Chondrocyte (in vitro differentiated cells): ENCODE results near the gene FLYWCH1. TPM values are rescaled to one million over a fixed set of nuclear protein-coding genes. Genes with fewer than 3 reads are reported as not detected.

Experiments used
- DNase-seq: peaks from one replicate; pipeline ENCODE4 v3.0.0; 2021; ENCODE audit warnings: mixed read lengths, low spot score
- H3K27ac Mint-ChIP-seq: one replicate; pipeline ENCODE4 v1.8.0; 2021; ENCODE audit warnings: mild to moderate bottlenecking, moderate library complexity, mixed read lengths; ENCODE audit not compliant: unreplicated experiment
- H3K27me3 Mint-ChIP-seq: 2 replicates; pipeline ENCODE4 v1.8.0; 2021; ENCODE audit warnings: low read depth, mixed read lengths
- H3K36me3 Mint-ChIP-seq: 2 replicates; pipeline ENCODE4 v1.8.0; 2021; ENCODE audit warnings: low read depth, mixed read lengths
- H3K4me1 Mint-ChIP-seq: 2 replicates; pipeline ENCODE4 v1.8.0; 2021; ENCODE audit warnings: low read depth, mild to moderate bottlenecking, mixed read lengths
- H3K4me3 Mint-ChIP-seq: one replicate; pipeline ENCODE4 v1.8.0; 2021; ENCODE audit warnings: mild to moderate bottlenecking, moderate library complexity, mixed read lengths; ENCODE audit not compliant: unreplicated experiment
- H3K9me3 Mint-ChIP-seq: 2 replicates; pipeline ENCODE4 v1.8.0; 2021; ENCODE audit warnings: low read depth, mixed read lengths
- CTCF ChIP-seq: fragments of 200-600 bp; sonication (generic); IDR thresholded peaks from 2 replicates; pipeline ENCODE4 v1.5.0; 2021; ENCODE audit warnings: antibody characterized with exemption, mild to moderate bottlenecking, moderate library complexity
- total RNA-seq: library from RNA; stranded (reverse); gene quantifications from 3 replicates; pipeline ENCODE4 v1.2.1, GENCODE V29; 2021

The FLYWCH1 gene
- total RNA-seq, 1 donor from 2014 or later: 47.1 TPM

GRCh38 chr16:2967721-2968161 lies 56.0 kb downstream of the FLYWCH1 start:
- no peaks in the 10 kb centered on the region for H3K36me3 Mint-ChIP-seq
- no peak overlapping the region for H3K27ac Mint-ChIP-seq
- H3K27me3 Mint-ChIP-seq: peaks cover 7% of the 10 kb centered on the region
- H3K4me1 Mint-ChIP-seq: peaks cover 21% of the 10 kb centered on the region
- no peak for DNase-seq
- TF ChIP-seq CTCF: no peak
- no peak overlapping the region for H3K4me3 Mint-ChIP-seq
- H3K9me3 Mint-ChIP-seq: no peaks in the 10 kb centered on the region

- no peak for TF ChIP-seq CTCF
- H3K27ac Mint-ChIP-seq: no peak overlapping the region
- H3K4me3 Mint-ChIP-seq: peak overlapping the region; percentile 66
Measured at GRCh38 chr16:2968368-2968737, 56.6 kb downstream of the FLYWCH1 start.

GRCh38 chr16:2968738-2969544 lies 57.2 kb downstream of the FLYWCH1 start, which contains the start of gene PAQR4:
TSS of gene PAQR4 (plus strand) at chr16:2969348. CDS start at chr16:2969675, 327 bp downstream.
- no peaks in the 10 kb centered on the region for H3K9me3 Mint-ChIP-seq
- H3K27me3 Mint-ChIP-seq: peaks cover 3% of the 10 kb centered on the region

More at GRCh38 chr16:2968368-2968737, 56.6 kb downstream of the FLYWCH1 start:
- no peak for DNase-seq
- H3K36me3 Mint-ChIP-seq: no peaks in the 10 kb centered on the region
- peaks cover 21% of the 10 kb centered on the region for H3K4me1 Mint-ChIP-seq
- H3K9me3 Mint-ChIP-seq: no peaks in the 10 kb centered on the region
- H3K27me3 Mint-ChIP-seq: peaks cover 5% of the 10 kb centered on the region

GRCh38 chr16:2969545-2970521 lies 58.1 kb downstream of the FLYWCH1 start:
- Mint-ChIP-seq H3K4me1 (peaks cover 13% of the 10 kb centered on the region), H3K4me3 (peak overlapping the region; percentile 59), H3K27me3 (no peaks in the 10 kb centered on the region), H3K36me3 (no peaks in the 10 kb centered on the region), H3K9me3 (no peaks in the 10 kb centered on the region), H3K27ac (no peak overlapping the region)
- peak; percentile 76 for TF ChIP-seq CTCF
- no peak for DNase-seq

More at GRCh38 chr16:2968738-2969544, 57.2 kb downstream of the FLYWCH1 start, which contains the start of gene PAQR4:
- H3K4me1 Mint-ChIP-seq: peaks cover 16% of the 10 kb centered on the region
- no peak within 1 kb of the TSS for H3K27ac Mint-ChIP-seq
- DNase-seq: no peak
- peak within 1 kb of the TSS; percentile 66 for H3K4me3 Mint-ChIP-seq
- H3K36me3 Mint-ChIP-seq: no peaks in the 10 kb centered on the region
- no peak for TF ChIP-seq CTCF

- no peaks in the 10 kb centered on the region for H3K9me3 Mint-ChIP-seq
- no peaks in the 10 kb centered on the region for H3K27me3 Mint-ChIP-seq
Measured at GRCh38 chr16:2970563-2970962, 58.8 kb downstream of the FLYWCH1 start.

More at GRCh38 chr16:2970563-2970962, 58.8 kb downstream of the FLYWCH1 start:
- H3K27ac Mint-ChIP-seq: no peak overlapping the region
- H3K36me3 Mint-ChIP-seq: no peaks in the 10 kb centered on the region
- H3K4me1 Mint-ChIP-seq: peaks cover 13% of the 10 kb centered on the region
- no peak for DNase-seq
- H3K4me3 Mint-ChIP-seq: peak overlapping the region; percentile 59
- TF ChIP-seq CTCF: no peak
